Neuron (in vitro differentiated cells): ENCODE results near the gene CPNE5.

Experiments used
- H2AFZ ChIP-seq: one replicate; pipeline ENCODE4 v1.6.1; 2013; ENCODE audit warnings: low read depth, mild to moderate bottlenecking, inconsistent platforms, low read length, moderate library complexity
- H3K27me3 ChIP-seq: one replicate; pipeline ENCODE4 v1.6.1; 2013; ENCODE audit warnings: low read length; ENCODE audit not compliant: insufficient read depth
- H3K36me3 ChIP-seq: one replicate; pipeline ENCODE4 v1.6.1; 2013; ENCODE audit warnings: low read length; ENCODE audit not compliant: insufficient read depth
- H3K4me1 ChIP-seq: one replicate; pipeline ENCODE4 v1.6.1; 2013; ENCODE audit warnings: low read length; ENCODE audit not compliant: insufficient read depth
- H3K4me3 ChIP-seq: 2 replicates; pipeline ENCODE4 v1.5.1; 2013; ENCODE audit warnings: mild to moderate bottlenecking, low read length, moderate library complexity
- H3K9me3 ChIP-seq: one replicate; pipeline ENCODE4 v1.6.1; 2013; ENCODE audit warnings: low read length

The CPNE5 gene

GRCh38 chr6:36762123-36762522, 77.1 kb downstream of the CPNE5 start:
- no peak overlapping the region for H2AFZ ChIP-seq
- no peaks in the 10 kb centered on the region for H3K36me3 ChIP-seq
- no peak overlapping the region for H3K4me3 ChIP-seq
- H3K4me1 ChIP-seq, result peaks cover 20% of the 10 kb centered on the region
- H3K27me3 ChIP-seq, result no peaks in the 10 kb centered on the region
- no peaks in the 10 kb centered on the region for H3K9me3 ChIP-seq

- no peak overlapping the region for H3K4me3 ChIP-seq
- no peak overlapping the region for H2AFZ ChIP-seq
- no peaks in the 10 kb centered on the region for H3K27me3 ChIP-seq
These were observed 78.4 kb downstream of the CPNE5 start for GRCh38 chr6:36760685-36761435.

GRCh38 chr6:36759148-36759759, 80.0 kb downstream of the CPNE5 start:
- Histone ChIP-seq H3K4me1 (peaks cover 10% of the 10 kb centered on the region), H3K36me3 (no peaks in the 10 kb centered on the region), H2AFZ (no peak overlapping the region), H3K4me3 (no peak overlapping the region), H3K9me3 (no peaks in the 10 kb centered on the region), H3K27me3 (no peaks in the 10 kb centered on the region)

More at GRCh38 chr6:36760685-36761435, 78.4 kb downstream of the CPNE5 start:
- H3K36me3 ChIP-seq, result no peaks in the 10 kb centered on the region
- H3K9me3 ChIP-seq, result no peaks in the 10 kb centered on the region
- H3K4me1 ChIP-seq, result peaks cover 13% of the 10 kb centered on the region

- no peaks in the 10 kb centered on the region for H3K36me3 ChIP-seq
- H3K4me1 ChIP-seq, result peaks cover 10% of the 10 kb centered on the region
- no peak overlapping the region for H2AFZ ChIP-seq
- H3K4me3 ChIP-seq, result no peak overlapping the region
- H3K27me3 ChIP-seq, result no peaks in the 10 kb centered on the region
- H3K9me3 ChIP-seq, result no peaks in the 10 kb centered on the region
These were observed 80.6 kb downstream of the CPNE5 start for GRCh38 chr6:36758516-36759147.

GRCh38 chr6:36757943-36758508, 81.2 kb downstream of the CPNE5 start:
- H3K9me3 ChIP-seq, result no peaks in the 10 kb centered on the region
- H3K27me3 ChIP-seq, result no peaks in the 10 kb centered on the region
- no peak overlapping the region for H3K4me3 ChIP-seq
- peaks cover 10% of the 10 kb centered on the region for H3K4me1 ChIP-seq
- no peak overlapping the region for H2AFZ ChIP-seq
- H3K36me3 ChIP-seq, result no peaks in the 10 kb centered on the region

- Histone ChIP-seq H3K27me3 (no peaks in the 10 kb centered on the region), H2AFZ (no peak overlapping the region)
These were observed 82.0 kb downstream of the CPNE5 start for GRCh38 chr6:36757206-36757605.

GRCh38 chr6:36756786-36757185, 82.5 kb downstream of the CPNE5 start:
- Histone ChIP-seq H2AFZ (no peak overlapping the region), H3K4me1 (peaks cover 10% of the 10 kb centered on the region), H3K4me3 (no peak overlapping the region), H3K27me3 (no peaks in the 10 kb centered on the region), H3K9me3 (no peaks in the 10 kb centered on the region), H3K36me3 (no peaks in the 10 kb centered on the region)

More at GRCh38 chr6:36757206-36757605, 82.0 kb downstream of the CPNE5 start:
- H3K4me1 ChIP-seq, result peaks cover 10% of the 10 kb centered on the region
- H3K9me3 ChIP-seq, result no peaks in the 10 kb centered on the region
- no peak overlapping the region for H3K4me3 ChIP-seq
- no peaks in the 10 kb centered on the region for H3K36me3 ChIP-seq

GRCh38 chr6:36755435-36756348, 83.6 kb downstream of the CPNE5 start:
- Histone ChIP-seq H3K27me3 (no peaks in the 10 kb centered on the region), H3K4me3 (no peak overlapping the region), H3K4me1 (peaks cover 5% of the 10 kb centered on the region), H3K36me3 (no peaks in the 10 kb centered on the region), H3K9me3 (no peaks in the 10 kb centered on the region), H2AFZ (no peak overlapping the region)

- Histone ChIP-seq H3K4me3 (no peak overlapping the region), H3K36me3 (no peaks in the 10 kb centered on the region), H3K27me3 (no peaks in the 10 kb centered on the region), H2AFZ (no peak overlapping the region), H3K9me3 (no peaks in the 10 kb centered on the region), H3K4me1 (peaks cover 3% of the 10 kb centered on the region)
These were observed 84.4 kb downstream of the CPNE5 start for GRCh38 chr6:36754582-36755434.

GRCh38 chr6:36753671-36754405, 85.4 kb downstream of the CPNE5 start:
- Histone ChIP-seq H2AFZ (no peak overlapping the region), H3K27me3 (no peaks in the 10 kb centered on the region), H3K36me3 (no peaks in the 10 kb centered on the region), H3K4me1 (peaks cover 3% of the 10 kb centered on the region), H3K9me3 (no peaks in the 10 kb centered on the region), H3K4me3 (no peak overlapping the region)

GRCh38 chr6:36752886-36753506, 86.2 kb downstream of the CPNE5 start:
- no peak overlapping the region for H3K4me3 ChIP-seq
- H3K27me3 ChIP-seq, result no peaks in the 10 kb centered on the region
- H2AFZ ChIP-seq, result no peak overlapping the region
- no peaks in the 10 kb centered on the region for H3K9me3 ChIP-seq
- peaks cover 3% of the 10 kb centered on the region for H3K4me1 ChIP-seq
- no peaks in the 10 kb centered on the region for H3K36me3 ChIP-seq
